GM10266 (cell line): Measurements from ENCODE around the gene RASA3.

Experiments
- DNase-seq: peaks from one replicate; pipeline ENCODE4 v3.0.0; 2012; ENCODE audit errors: extremely low spot score
- TF ChIP-seq, protein P1 (sequence below): IDR thresholded peaks from 2 replicates; pipeline ENCODE4 v1.5.1; 2012; ENCODE audit warnings: mild to moderate bottlenecking, low read depth; ENCODE audit not compliant: control insufficient read depth, insufficient read depth; ENCODE audit errors: missing control alignments

Gene RASA3

DNA sequence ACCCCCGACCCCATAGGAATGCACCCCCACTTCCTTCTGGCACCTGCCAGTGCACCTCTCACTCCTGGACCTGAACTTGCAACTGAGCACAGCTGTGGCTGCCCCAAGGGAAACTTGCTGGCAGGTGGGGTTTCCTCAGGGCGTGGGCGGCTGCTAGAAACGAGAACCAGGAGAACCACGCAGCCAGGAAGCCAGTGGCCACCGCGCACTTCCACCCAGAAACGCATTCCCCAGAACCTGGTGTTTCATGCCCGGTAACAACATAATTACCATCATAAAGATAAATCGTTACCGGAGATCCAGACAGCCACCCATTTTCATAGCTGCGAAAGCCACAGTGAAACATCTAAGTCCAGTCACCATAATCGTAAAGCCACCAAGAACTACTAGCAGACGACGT is 83.4 kb downstream of the RASA3 start:
- TF ChIP-seq, protein P1, sequence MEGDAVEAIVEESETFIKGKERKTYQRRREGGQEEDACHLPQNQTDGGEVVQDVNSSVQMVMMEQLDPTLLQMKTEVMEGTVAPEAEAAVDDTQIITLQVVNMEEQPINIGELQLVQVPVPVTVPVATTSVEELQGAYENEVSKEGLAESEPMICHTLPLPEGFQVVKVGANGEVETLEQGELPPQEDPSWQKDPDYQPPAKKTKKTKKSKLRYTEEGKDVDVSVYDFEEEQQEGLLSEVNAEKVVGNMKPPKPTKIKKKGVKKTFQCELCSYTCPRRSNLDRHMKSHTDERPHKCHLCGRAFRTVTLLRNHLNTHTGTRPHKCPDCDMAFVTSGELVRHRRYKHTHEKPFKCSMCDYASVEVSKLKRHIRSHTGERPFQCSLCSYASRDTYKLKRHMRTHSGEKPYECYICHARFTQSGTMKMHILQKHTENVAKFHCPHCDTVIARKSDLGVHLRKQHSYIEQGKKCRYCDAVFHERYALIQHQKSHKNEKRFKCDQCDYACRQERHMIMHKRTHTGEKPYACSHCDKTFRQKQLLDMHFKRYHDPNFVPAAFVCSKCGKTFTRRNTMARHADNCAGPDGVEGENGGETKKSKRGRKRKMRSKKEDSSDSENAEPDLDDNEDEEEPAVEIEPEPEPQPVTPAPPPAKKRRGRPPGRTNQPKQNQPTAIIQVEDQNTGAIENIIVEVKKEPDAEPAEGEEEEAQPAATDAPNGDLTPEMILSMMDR = no peak
- DNase-seq = peak; percentile 70

DNA sequence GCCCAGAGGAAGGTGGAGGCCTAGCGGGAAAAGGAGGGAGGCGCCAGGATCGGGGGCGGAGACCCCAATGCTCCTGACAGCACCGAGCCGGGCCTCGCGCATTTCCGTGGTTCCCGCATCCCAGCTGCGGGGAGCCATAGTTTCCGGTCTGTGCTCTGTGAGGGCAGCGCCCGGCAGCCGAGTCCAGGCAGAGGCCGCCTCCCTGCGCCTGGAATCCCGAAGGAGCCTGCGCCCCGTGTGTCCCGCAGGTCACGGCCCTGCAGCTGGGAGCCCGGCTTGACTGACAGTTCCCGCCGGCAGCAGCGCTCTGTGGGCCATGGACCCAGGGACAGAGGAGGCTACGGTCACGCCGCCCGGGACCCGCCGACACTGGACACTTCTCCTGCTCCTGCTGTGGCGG is 84.0 kb downstream of the RASA3 start:
- TF ChIP-seq, protein P1 = no peak

DNA sequence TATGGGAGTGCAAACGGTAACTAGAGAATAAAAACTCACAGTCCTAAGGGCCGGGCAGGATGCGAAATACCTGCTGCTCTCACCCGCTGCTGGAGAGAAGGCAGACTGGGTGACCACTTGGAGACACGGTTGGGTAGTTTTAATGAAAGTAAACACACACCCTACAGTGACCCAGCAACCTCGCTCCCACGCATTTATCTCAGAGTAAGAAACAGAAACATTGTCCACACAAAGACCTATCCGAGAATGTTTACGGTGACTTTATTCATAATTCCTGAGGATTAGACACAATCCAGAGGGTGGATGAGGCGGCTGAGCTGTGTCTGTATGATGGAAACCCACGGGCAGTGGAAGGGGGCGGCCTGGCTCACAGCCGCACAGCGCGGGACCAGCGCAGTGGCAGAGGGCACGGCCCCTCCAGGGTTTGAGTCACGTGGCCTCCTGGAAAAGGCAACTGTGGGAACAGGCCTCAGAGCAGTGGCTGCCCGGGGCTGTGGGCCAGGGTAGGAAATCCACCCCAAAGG is 85.0 kb downstream of the RASA3 start:
- DNase-seq = peak; percentile 87

More for the DNA sequence above, 84.0 kb downstream of the RASA3 start:
- DNase-seq = no peak

DNA sequence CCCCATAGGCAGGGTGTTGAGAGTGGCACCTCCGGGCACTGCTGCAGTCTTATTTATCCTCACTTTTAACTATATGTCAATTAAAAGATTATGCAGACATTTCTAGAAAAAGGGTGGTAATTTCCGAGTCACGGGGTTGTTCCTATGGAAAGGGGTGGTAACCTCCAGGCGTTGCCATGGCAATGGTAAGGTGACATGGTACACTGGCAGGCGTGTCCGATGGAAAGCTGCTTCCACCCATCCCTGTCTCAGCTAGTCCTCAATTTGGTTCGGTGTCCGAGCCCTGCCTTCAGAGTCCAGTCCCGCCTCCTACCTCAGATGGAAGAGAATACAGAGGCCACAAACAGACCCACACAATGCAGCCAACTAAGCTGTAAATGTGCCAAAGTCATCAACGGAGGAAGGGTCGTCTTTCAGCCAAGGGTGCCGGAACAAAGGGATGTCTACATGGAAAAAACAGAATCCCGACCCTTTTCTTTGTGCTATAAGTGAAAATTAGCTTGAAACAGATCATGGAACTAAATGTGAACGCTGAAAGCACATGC is 85.9 kb downstream of the RASA3 start:
- no peak for DNase-seq
- TF ChIP-seq, protein P1 = no peak

More for the DNA sequence above, 85.0 kb downstream of the RASA3 start:
- TF ChIP-seq, protein P1 = no peak

DNA sequence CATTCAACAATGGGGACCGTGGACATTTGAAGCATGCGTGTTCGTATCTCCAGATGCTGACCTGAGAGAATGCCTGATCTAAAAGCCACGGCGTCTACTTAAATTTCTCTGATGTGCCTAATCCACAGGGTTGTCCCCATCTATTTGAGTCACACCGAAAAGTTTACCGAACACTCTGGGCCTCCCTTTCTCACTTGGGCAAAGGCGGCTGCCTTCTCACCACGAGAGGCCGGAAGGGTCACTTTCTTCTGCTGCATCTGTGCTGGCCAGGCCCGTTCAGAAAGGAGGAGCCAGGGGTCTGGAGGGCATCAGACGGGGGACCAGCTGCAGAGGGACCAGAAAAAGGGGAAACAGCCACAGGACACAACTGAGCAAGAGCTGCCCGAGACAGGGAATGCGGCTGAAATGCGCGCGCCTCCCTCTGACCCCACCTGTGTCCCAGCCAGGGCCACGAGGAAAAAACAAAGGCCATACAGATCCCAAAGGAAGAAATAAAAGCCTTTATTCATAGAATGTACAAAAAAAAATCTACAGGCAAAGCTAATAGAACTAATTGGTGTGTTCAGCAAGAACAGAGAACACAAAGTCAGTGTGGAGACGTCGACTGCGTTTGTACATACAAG is 87.2 kb downstream of the RASA3 start:
- no peak for DNase-seq
- TF ChIP-seq, protein P1 = no peak

DNA sequence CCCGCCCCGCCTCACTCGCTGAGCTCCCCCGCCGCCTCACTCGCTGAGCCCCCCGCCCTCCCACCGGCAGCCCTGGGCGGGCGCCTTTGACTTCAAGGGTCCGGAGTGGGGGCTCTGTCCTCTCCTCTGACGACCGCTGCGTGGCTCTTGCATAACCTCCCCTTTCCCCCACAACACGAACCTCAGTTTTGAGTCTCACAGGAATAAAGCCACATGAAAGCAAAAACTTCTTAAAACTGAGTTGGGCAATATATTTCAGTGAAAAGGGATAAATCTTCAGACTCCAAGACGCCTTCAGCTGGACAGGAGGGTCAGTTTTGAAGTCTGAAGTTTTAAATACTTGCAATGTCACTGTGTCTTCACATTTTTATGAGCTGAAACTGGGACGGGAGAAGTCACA is 87.9 kb downstream of the RASA3 start:
- no peak for DNase-seq
- TF ChIP-seq, protein P1 = no peak

DNA sequence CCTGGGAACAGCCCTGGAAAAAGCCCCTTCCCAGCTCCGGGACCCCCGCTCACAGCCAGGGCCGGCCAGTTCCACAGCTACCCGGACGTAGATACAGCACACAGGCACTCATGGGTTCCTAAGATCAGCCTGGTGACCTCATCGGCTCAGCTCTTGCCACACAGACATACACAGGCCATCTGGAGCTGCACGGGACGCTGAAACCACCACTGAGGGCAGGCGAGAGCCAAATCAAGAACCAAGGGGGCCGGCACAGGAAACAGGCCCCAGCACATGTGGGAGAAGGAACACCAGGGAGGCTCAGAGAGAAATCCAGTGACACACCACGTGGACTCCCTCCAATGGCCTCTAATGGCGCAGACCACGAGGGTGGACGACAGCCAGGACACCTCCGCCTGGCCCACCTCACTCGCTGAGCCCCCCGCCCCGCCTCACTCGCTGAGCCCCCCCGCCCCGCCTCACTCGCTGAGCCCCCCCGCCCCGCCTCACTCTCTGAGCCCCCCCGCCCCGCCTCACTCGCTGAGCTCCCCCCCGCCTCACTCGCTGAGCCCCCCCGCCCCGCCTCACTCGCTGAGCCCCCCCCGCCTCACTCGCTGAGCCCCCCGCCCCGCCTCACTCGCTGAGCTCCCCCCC is 88.9 kb downstream of the RASA3 start:
- TF ChIP-seq, protein P1 = no peak
- DNase-seq = no peak
